Measurements from ENCODE around the gene AFTPH.

AFTPH gene

GRCh38 chr2:64598226-64598625, 74.1 kb downstream of the AFTPH start:
- no peaks in the 10 kb centered on the region for H3F3A ChIP-seq (ENCODE audit: insufficient read depth)
- no peak overlapping the region for H3K27ac ChIP-seq (ENCODE audit: low read depth, low read length)
- no peaks in the 10 kb centered on the region for H3K27me3 ChIP-seq (ENCODE audit: low read length)
- no peaks in the 10 kb centered on the region for H3K36me3 ChIP-seq (ENCODE audit: low read length)
- H3K79me2 ChIP-seq (ENCODE audit: insufficient read depth, low read length) = no peaks in the 10 kb centered on the region
- no peaks in the 10 kb centered on the region for H4K20me1 ChIP-seq (ENCODE audit: low read depth, low read length)
- H3K4me3 ChIP-seq (ENCODE audit: insufficient read depth, low read length, poor library complexity, severe bottlenecking) = no peak overlapping the region
- H3K9ac ChIP-seq (ENCODE audit: low read length) = no peak overlapping the region
- H3K4me2 ChIP-seq (ENCODE audit: low read depth, low read length, poor library complexity, severe bottlenecking) = no peak overlapping the region
- TF ChIP-seq EZH2phosphoT487 (conservative IDR thresholded peaks at IDR 0.05; ENCODE audit: low read length) = no peak
- TF ChIP-seq CTCF (IDR thresholded peaks at IDR 0.05; ENCODE audit: insufficient read depth, low read length, poor library complexity, severe bottlenecking) = no peak
- H2AFZ ChIP-seq (ENCODE audit: low read depth, low read length, severe bottlenecking) = no peak overlapping the region
- H3K9me3 ChIP-seq (ENCODE audit: insufficient read depth, low read length) = no peaks in the 10 kb centered on the region
- H3K9me2 ChIP-seq (replicated peaks; ENCODE audit: insufficient read depth, low read length) = no peaks in the 10 kb centered on the region

- TF ChIP-seq CTCF (IDR thresholded peaks at IDR 0.05; ENCODE audit: insufficient read depth, low read length, poor library complexity, severe bottlenecking) (no peak), EZH2phosphoT487 (conservative IDR thresholded peaks at IDR 0.05; ENCODE audit: low read length) (no peak)
- Histone ChIP-seq H3F3A (ENCODE audit: insufficient read depth) (no peaks in the 10 kb centered on the region), H3K79me2 (ENCODE audit: insufficient read depth, low read length) (no peaks in the 10 kb centered on the region), H3K36me3 (ENCODE audit: low read length) (no peaks in the 10 kb centered on the region), H3K4me2 (ENCODE audit: low read depth, low read length, poor library complexity, severe bottlenecking) (no peak overlapping the region), H2AFZ (ENCODE audit: low read depth, low read length, severe bottlenecking) (no peak overlapping the region), H4K20me1 (ENCODE audit: low read depth, low read length) (no peaks in the 10 kb centered on the region), H3K27ac (ENCODE audit: low read depth, low read length) (no peak overlapping the region), H3K9me3 (ENCODE audit: insufficient read depth, low read length) (no peaks in the 10 kb centered on the region), H3K9me2 (replicated peaks; ENCODE audit: insufficient read depth, low read length) (no peaks in the 10 kb centered on the region), H3K9ac (ENCODE audit: low read length) (no peak overlapping the region), H3K27me3 (ENCODE audit: low read length) (no peaks in the 10 kb centered on the region), H3K4me3 (ENCODE audit: insufficient read depth, low read length, poor library complexity, severe bottlenecking) (no peak overlapping the region)
These were observed 75.3 kb downstream of the AFTPH start for GRCh38 chr2:64599469-64599868.

GRCh38 chr2:64601034-64601754, 77.1 kb downstream of the AFTPH start:
- H3K9ac ChIP-seq (ENCODE audit: low read length) = no peak overlapping the region
- H3F3A ChIP-seq (ENCODE audit: insufficient read depth) = no peaks in the 10 kb centered on the region
- no peaks in the 10 kb centered on the region for H3K36me3 ChIP-seq (ENCODE audit: low read length)
- no peak overlapping the region for H3K27ac ChIP-seq (ENCODE audit: low read depth, low read length)
- no peak for TF ChIP-seq CTCF (IDR thresholded peaks at IDR 0.05; ENCODE audit: insufficient read depth, low read length, poor library complexity, severe bottlenecking)
- no peak for TF ChIP-seq EZH2phosphoT487 (conservative IDR thresholded peaks at IDR 0.05; ENCODE audit: low read length)
- H3K4me3 ChIP-seq (ENCODE audit: insufficient read depth, low read length, poor library complexity, severe bottlenecking) = no peak overlapping the region
- no peaks in the 10 kb centered on the region for H3K79me2 ChIP-seq (ENCODE audit: insufficient read depth, low read length)
- no peaks in the 10 kb centered on the region for H3K9me2 ChIP-seq (replicated peaks; ENCODE audit: insufficient read depth, low read length)
- no peak overlapping the region for H2AFZ ChIP-seq (ENCODE audit: low read depth, low read length, severe bottlenecking)
- no peaks in the 10 kb centered on the region for H3K27me3 ChIP-seq (ENCODE audit: low read length)
- H3K4me2 ChIP-seq (ENCODE audit: low read depth, low read length, poor library complexity, severe bottlenecking) = no peak overlapping the region
- no peaks in the 10 kb centered on the region for H4K20me1 ChIP-seq (ENCODE audit: low read depth, low read length)
- H3K9me3 ChIP-seq (ENCODE audit: insufficient read depth, low read length) = no peaks in the 10 kb centered on the region
